ENCODE results near the gene TCF4.

GRCh38 chr18:55515941-55516710 is 71.9 kb downstream of the TCF4 start:
- TF ChIP-seq CTCF (IDR thresholded peaks at IDR 0.05; ENCODE audit: low read length) (no peak), EZH2 (optimal IDR thresholded peaks at IDR 0.05; ENCODE audit: low read depth, low read length) (no peak)
